ENCODE measurements around the gene KRTAP13-1. TPM values are rescaled to one million over a fixed set of nuclear protein-coding genes. Genes with fewer than 3 reads are reported as not detected.

The KRTAP13-1 gene
- total and polyA plus RNA-seq, 10 donors = not detected

- DNase-seq = no peak
- no peak overlapping the region for H3K27ac ChIP-seq
- H3K9me3 ChIP-seq = peaks cover 0 to 22% (median 11%) of the 10 kb centered on the region in 8 donors
- H3K36me3 ChIP-seq = no peaks in the 10 kb centered on the region
- no peak for TF ChIP-seq POLR2A (IDR thresholded peaks at IDR 0.05)
- TF ChIP-seq CTCF (IDR thresholded peaks at IDR 0.05 in 8 of 11, conservative IDR thresholded peaks at IDR 0.05 in 3 of 11) = no peak
- TF ChIP-seq POLR2AphosphoS5 (IDR thresholded peaks at IDR 0.05) = no peak
- H3K4me1 ChIP-seq = no peaks in the 10 kb centered on the region
- intact Hi-C loops (cut with DNase I; ENCODE audit: low total_unique reads) = no loop called here
- no peaks in the 10 kb centered on the region for H3K27me3 ChIP-seq (replicated peaks in 1 of 7)
- no peak overlapping the region for H3K4me3 ChIP-seq
- WGBS, 5 donors = 57 to 74% (median 66%) methylated on average over 2 of the region's 2 CpGs
Observed at GRCh38 chr21:30391492-30392025, 4.3 kb upstream of the KRTAP13-1 start.

- no peak overlapping the region for H3K27ac ChIP-seq
- intact Hi-C loops (cut with DNase I; ENCODE audit: low total_unique reads) = no loop called here
- H3K9me3 ChIP-seq = peaks cover 0 to 21% (median 12%) of the 10 kb centered on the region in 8 donors
- TF ChIP-seq POLR2A (IDR thresholded peaks at IDR 0.05) = no peak
- no peak for TF ChIP-seq POLR2AphosphoS5 (IDR thresholded peaks at IDR 0.05)
- TF ChIP-seq CTCF (IDR thresholded peaks at IDR 0.05 in 8 of 11, conservative IDR thresholded peaks at IDR 0.05 in 3 of 11) = no peak
- no peaks in the 10 kb centered on the region for H3K27me3 ChIP-seq (replicated peaks in 1 of 7)
- no peaks in the 10 kb centered on the region for H3K36me3 ChIP-seq
- H3K4me3 ChIP-seq = no peak overlapping the region
- 31 to 38% (median 36%) methylated on average over 12 to 14 of the region's 14 CpGs for WGBS, 5 donors
- no peaks in the 10 kb centered on the region for H3K4me1 ChIP-seq
- no peak for DNase-seq
Observed at GRCh38 chr21:30408782-30409494, 13.1 kb downstream of the KRTAP13-1 start.

- Histone ChIP-seq H3K36me3 (no peaks in the 10 kb centered on the region), H3K4me3 (no peak overlapping the region), H3K27me3 (replicated peaks in 1 of 7) (no peaks in the 10 kb centered on the region), H3K4me1 (no peaks in the 10 kb centered on the region), H3K27ac (no peak overlapping the region), H3K9me3 (peaks cover 0 to 18% (median 2%) of the 10 kb centered on the region in 8 donors)
- no peak for DNase-seq
- intact Hi-C loops (cut with DNase I; ENCODE audit: low total_unique reads) = no loop called here
- 67 to 84% (median 78%) methylated on average over 5 of the region's 5 CpGs for WGBS, 5 donors
- no peak for TF ChIP-seq POLR2AphosphoS5 (IDR thresholded peaks at IDR 0.05)
- TF ChIP-seq CTCF (IDR thresholded peaks at IDR 0.05 in 8 of 11, conservative IDR thresholded peaks at IDR 0.05 in 3 of 11) = no peak
- no peak for TF ChIP-seq POLR2A (IDR thresholded peaks at IDR 0.05)
Observed at GRCh38 chr21:30415993-30416392, 20.2 kb downstream of the KRTAP13-1 start.

- TF ChIP-seq POLR2A (IDR thresholded peaks at IDR 0.05) (no peak), POLR2AphosphoS5 (IDR thresholded peaks at IDR 0.05) (no peak), CTCF (IDR thresholded peaks at IDR 0.05 in 8 of 11, conservative IDR thresholded peaks at IDR 0.05 in 3 of 11) (no peak)
- Histone ChIP-seq H3K27me3 (replicated peaks in 1 of 7) (no peaks in the 10 kb centered on the region), H3K36me3 (no peaks in the 10 kb centered on the region), H3K27ac (no peak within 1 kb of the TSS), H3K4me3 (no peak within 1 kb of the TSS), H3K4me1 (no peaks in the 10 kb centered on the region), H3K9me3 (no peaks in the 10 kb centered on the region)
- intact Hi-C loops (cut with DNase I; ENCODE audit: low total_unique reads) = no loop called here
- 75 to 87% (median 79%) methylated on average over 5 of the region's 5 CpGs for WGBS, 5 donors
- DNase-seq = no peak
Observed at GRCh38 chr21:30425826-30426225, 30.0 kb downstream of the KRTAP13-1 start, which contains the start of gene KRTAP13-3. KRTAP13-3 (minus strand) TSS chr21:30425926; CDS start chr21:30425912, 14 bp downstream.

All from spleen (tissue), 11 donors.